Lower leg skin (tissue), 4 donors: Measurements from ENCODE around the gene UBTD1. TPM values are rescaled to one million over a fixed set of nuclear protein-coding genes. Genes with fewer than 3 reads are reported as not detected.
"Not testable (repeated sequence)": the region's sequence is repeated elsewhere in the genome, so short reads cannot be mapped to it uniquely, and the experiment has no call there.

Experiments used
- DNase-seq, 2 donors: peaks; one replicate each; pipeline ENCODE4 v3.0.0-alpha.2; 2019; ENCODE audit warnings: low spot score in 2 of 2
- H3K4me3 ChIP-seq: fragments of 200-600 bp; sonication (generic); 2 replicates; pipeline ENCODE4 v1.5.1; 2017; ENCODE audit warnings: mild to moderate bottlenecking, low read depth; ENCODE audit not compliant: poor library complexity, severe bottlenecking
- CTCF ChIP-seq, 3 donors: fragments of 450-650 bp; IDR thresholded peaks; one replicate each; pipeline ENCODE4 v1.5.1; 2016; ENCODE audit warnings: antibody characterized with exemption in 3 of 3, mild to moderate bottlenecking in 3 of 3, moderate library complexity in 2 of 3
- POLR2A ChIP-seq, 2 donors: fragments of 450-650 bp; IDR thresholded peaks; one replicate each; pipeline ENCODE4 v1.6.1; 2016 to 2017; ENCODE audit warnings: antibody characterized with exemption in 2 of 2, mild to moderate bottlenecking in 1 of 2, moderate library complexity in 1 of 2
- WGBS, 2 donors: methylation state at CpG; one replicate each; pipeline ENCODE4 v1.1.5; 2018; 5-methylcytosine and 5-hydroxymethylcytosine counted together
- intact Hi-C: fragments of 100-400 bp; cut with DNase I; formaldehyde crosslinking; loops from one replicate; pipeline ENCODE4 v1.15.0; 2023; ENCODE audit warnings: low total_unique reads
- total RNA-seq, 4 donors: library from RNA; depleted of rRNA; stranded (reverse); fragments of >200 nt; gene quantifications; one replicate each; pipeline ENCODE4 v1.1.0, GENCODE V29; 2016

The UBTD1 gene
- total RNA-seq, 4 donors from 2014 or later = 42.7 to 60.6 (median 59.6) TPM

- intact Hi-C loops = no loop called here
- WGBS, 2 donors = 72 to 93% methylated on average over 5 of the region's 5 CpGs
- no peak for DNase-seq
- TF ChIP-seq CTCF (IDR thresholded peaks at IDR 0.05) (no peak), POLR2A (IDR thresholded peaks at IDR 0.05) (no peak)
- H3K4me3 ChIP-seq = no peak overlapping the region
Observed at GRCh38 chr10:97520520-97520919, 21.8 kb downstream of the UBTD1 start.

- WGBS, 2 donors = 88 to 92% methylated on average over 10 to 11 of the region's 11 CpGs
Observed at GRCh38 chr10:97520978-97521761, 22.4 kb downstream of the UBTD1 start.

GRCh38 chr10:97522071-97522470 is 23.3 kb downstream of the UBTD1 start:
- intact Hi-C loops = no loop called here
- H3K4me3 ChIP-seq = no peak overlapping the region
- WGBS, 2 donors = 53 to 70% methylated on average over 6 of the region's 6 CpGs
- DNase-seq = no peak
- TF ChIP-seq POLR2A (IDR thresholded peaks at IDR 0.05) (no peak), CTCF (IDR thresholded peaks at IDR 0.05) (no peak)

More at GRCh38 chr10:97520978-97521761, 22.4 kb downstream of the UBTD1 start:
- no peak for DNase-seq
- intact Hi-C loops = no loop called here
- H3K4me3 ChIP-seq = no peak overlapping the region
- no peak for TF ChIP-seq CTCF (IDR thresholded peaks at IDR 0.05)
- no peak for TF ChIP-seq POLR2A (IDR thresholded peaks at IDR 0.05)

- no peak overlapping the region for H3K4me3 ChIP-seq
- DNase-seq = no peak
- 85 to 92% methylated on average over 8 of the region's 8 CpGs for WGBS, 2 donors
- intact Hi-C loops = no loop called here
- TF ChIP-seq CTCF (IDR thresholded peaks at IDR 0.05) (no peak), POLR2A (IDR thresholded peaks at IDR 0.05) (no peak)
Observed at GRCh38 chr10:97522937-97523336, 24.2 kb downstream of the UBTD1 start.

- WGBS, 2 donors = 92 to 94% methylated on average over 5 of the region's 5 CpGs
- DNase-seq = no peak
- TF ChIP-seq CTCF (IDR thresholded peaks at IDR 0.05) = no peak
- H3K4me3 ChIP-seq = no peak overlapping the region
- intact Hi-C loops = no loop called here
Observed at GRCh38 chr10:97525086-97525485, 26.4 kb downstream of the UBTD1 start.

GRCh38 chr10:97525683-97526110 is 27.0 kb downstream of the UBTD1 start:
- H3K4me3 ChIP-seq = no peak overlapping the region
- intact Hi-C loops = no loop called here
- DNase-seq = no peak
- TF ChIP-seq CTCF (IDR thresholded peaks at IDR 0.05) (no peak), POLR2A (IDR thresholded peaks at IDR 0.05) (no peak)
- WGBS, 2 donors = 96 to 97% methylated on average over 1 of the region's 1 CpG

GRCh38 chr10:97528876-97529275 is 30.2 kb downstream of the UBTD1 start:
- DNase-seq, intact Hi-C loops, H3K4me3 ChIP-seq: not testable (repeated sequence)
- WGBS, 2 donors = 87% methylated on average over 6 of the region's 29 CpGs; no CpG with 5 or more reads in 1 of the 2 donors
